Thyroid gland (tissue), 4 donors: ENCODE measurements around the gene LMX1B.

Source experiments
- CTCF ChIP-seq, 6 experiments: fragments of 200-600 bp in 3 of 6; fragments of 450-650 bp in 3 of 6; sonication (generic) in 3 of 6; IDR thresholded peaks; one replicate each; pipeline ENCODE4 v1.5.1; 2016 to 2019; ENCODE audit warnings: antibody characterized with exemption in 6 of 6, mild to moderate bottlenecking in 2 of 6, inconsistent platforms in 1 of 6, moderate library complexity in 1 of 6
- POLR2A ChIP-seq, 2 donors: fragments of 450-650 bp; IDR thresholded peaks; one replicate each; pipeline ENCODE4 v1.6.1; 2017; ENCODE audit warnings: antibody characterized with exemption in 2 of 2, mild to moderate bottlenecking in 2 of 2, moderate library complexity in 1 of 2

- TF ChIP-seq CTCF (IDR thresholded peaks at IDR 0.05), result no peak
- no peak for TF ChIP-seq POLR2A (IDR thresholded peaks at IDR 0.05)
Measured at GRCh38 chr9:126723807-126724172, 110.1 kb downstream of the LMX1B start.
